ENCODE data around the gene KRT84.

KRT84 gene

GRCh38 chr12:52400906-52401305 is 15.5 kb upstream of the KRT84 start:
- Histone ChIP-seq H3K27me3 (ENCODE audit: control insufficient read depth, insufficient read depth, low read length, poor library complexity, severe bottlenecking) (no peaks in the 10 kb centered on the region), H3K4me3 (ENCODE audit: insufficient read depth, low read depth, low read length) (no peak overlapping the region), H3K27ac (ENCODE audit: insufficient read depth, low read depth, low read length, poor library complexity, severe bottlenecking) (no peak overlapping the region), H3K9me3 (ENCODE audit: control insufficient read depth, low read length) (no peaks in the 10 kb centered on the region), H3K36me3 (ENCODE audit: control insufficient read depth, insufficient read depth, low read length) (no peaks in the 10 kb centered on the region), H3K4me1 (ENCODE audit: control insufficient read depth, insufficient read depth, low read length) (no peaks in the 10 kb centered on the region)
- WGBS, 2 experiments, result 92 to 94% methylated on average over 9 of the region's 9 CpGs

GRCh38 chr12:52399756-52400155 is 14.3 kb upstream of the KRT84 start:
- 93 to 94% methylated on average over 16 of the region's 16 CpGs for WGBS, 2 experiments
- H3K27me3 ChIP-seq (ENCODE audit: control insufficient read depth, insufficient read depth, low read length, poor library complexity, severe bottlenecking), result no peaks in the 10 kb centered on the region
- no peak overlapping the region for H3K4me3 ChIP-seq (ENCODE audit: insufficient read depth, low read depth, low read length)
- no peak overlapping the region for H3K27ac ChIP-seq (ENCODE audit: insufficient read depth, low read depth, low read length, poor library complexity, severe bottlenecking)
- no peaks in the 10 kb centered on the region for H3K4me1 ChIP-seq (ENCODE audit: control insufficient read depth, insufficient read depth, low read length)
- H3K36me3 ChIP-seq (ENCODE audit: control insufficient read depth, insufficient read depth, low read length), result no peaks in the 10 kb centered on the region
- no peaks in the 10 kb centered on the region for H3K9me3 ChIP-seq (ENCODE audit: control insufficient read depth, low read length)

- Histone ChIP-seq H3K27ac (ENCODE audit: insufficient read depth, low read depth, low read length, poor library complexity, severe bottlenecking) (no peak overlapping the region), H3K27me3 (ENCODE audit: control insufficient read depth, insufficient read depth, low read length, poor library complexity, severe bottlenecking) (no peaks in the 10 kb centered on the region), H3K4me1 (ENCODE audit: control insufficient read depth, insufficient read depth, low read length) (no peaks in the 10 kb centered on the region), H3K36me3 (ENCODE audit: control insufficient read depth, insufficient read depth, low read length) (no peaks in the 10 kb centered on the region), H3K9me3 (ENCODE audit: control insufficient read depth, low read length) (no peaks in the 10 kb centered on the region), H3K4me3 (ENCODE audit: insufficient read depth, low read depth, low read length) (no peak overlapping the region)
- 94 to 97% methylated on average over 1 of the region's 1 CpG for WGBS, 2 experiments
Observed at GRCh38 chr12:52398176-52398575, 12.7 kb upstream of the KRT84 start.

DNA sequence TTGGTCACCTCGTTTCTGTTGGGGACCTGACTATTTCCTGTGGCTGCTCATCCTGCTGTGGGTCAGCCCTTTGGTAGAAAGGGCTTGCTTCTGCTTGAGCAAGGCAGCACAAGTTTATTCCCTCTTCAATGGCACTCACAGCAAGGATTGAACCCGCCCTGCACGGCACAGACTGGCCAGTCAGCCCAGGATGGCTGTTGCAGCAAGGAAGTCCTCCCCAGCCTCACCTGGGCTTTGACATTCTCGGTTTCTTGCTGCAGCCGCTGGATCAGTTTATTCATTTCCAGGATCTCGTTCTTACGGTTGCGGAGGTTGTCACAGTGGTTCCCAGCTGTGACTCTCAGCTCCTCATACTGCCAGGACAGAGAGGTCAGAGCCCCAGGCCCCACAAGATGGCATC is 11.2 kb upstream of the KRT84 start:
- Histone ChIP-seq H3K4me3 (ENCODE audit: insufficient read depth, low read depth, low read length) (no peak overlapping the region), H3K4me1 (ENCODE audit: control insufficient read depth, insufficient read depth, low read length) (no peaks in the 10 kb centered on the region), H3K27ac (ENCODE audit: insufficient read depth, low read depth, low read length, poor library complexity, severe bottlenecking) (no peak overlapping the region), H3K9me3 (ENCODE audit: control insufficient read depth, low read length) (no peaks in the 10 kb centered on the region), H3K36me3 (ENCODE audit: control insufficient read depth, insufficient read depth, low read length) (no peaks in the 10 kb centered on the region), H3K27me3 (ENCODE audit: control insufficient read depth, insufficient read depth, low read length, poor library complexity, severe bottlenecking) (no peaks in the 10 kb centered on the region)
- 91 to 92% methylated on average over 8 of the region's 8 CpGs for WGBS, 2 experiments

- Histone ChIP-seq H3K27me3 (ENCODE audit: control insufficient read depth, insufficient read depth, low read length, poor library complexity, severe bottlenecking) (no peaks in the 10 kb centered on the region), H3K27ac (ENCODE audit: insufficient read depth, low read depth, low read length, poor library complexity, severe bottlenecking) (no peak overlapping the region), H3K36me3 (ENCODE audit: control insufficient read depth, insufficient read depth, low read length) (no peaks in the 10 kb centered on the region), H3K4me1 (ENCODE audit: control insufficient read depth, insufficient read depth, low read length) (no peaks in the 10 kb centered on the region), H3K4me3 (ENCODE audit: insufficient read depth, low read depth, low read length) (no peak overlapping the region), H3K9me3 (ENCODE audit: control insufficient read depth, low read length) (no peaks in the 10 kb centered on the region)
- 73 to 74% methylated on average over 20 of the region's 20 CpGs for WGBS, 2 experiments
Observed at GRCh38 chr12:52395761-52396434, 10.4 kb upstream of the KRT84 start.

DNA sequence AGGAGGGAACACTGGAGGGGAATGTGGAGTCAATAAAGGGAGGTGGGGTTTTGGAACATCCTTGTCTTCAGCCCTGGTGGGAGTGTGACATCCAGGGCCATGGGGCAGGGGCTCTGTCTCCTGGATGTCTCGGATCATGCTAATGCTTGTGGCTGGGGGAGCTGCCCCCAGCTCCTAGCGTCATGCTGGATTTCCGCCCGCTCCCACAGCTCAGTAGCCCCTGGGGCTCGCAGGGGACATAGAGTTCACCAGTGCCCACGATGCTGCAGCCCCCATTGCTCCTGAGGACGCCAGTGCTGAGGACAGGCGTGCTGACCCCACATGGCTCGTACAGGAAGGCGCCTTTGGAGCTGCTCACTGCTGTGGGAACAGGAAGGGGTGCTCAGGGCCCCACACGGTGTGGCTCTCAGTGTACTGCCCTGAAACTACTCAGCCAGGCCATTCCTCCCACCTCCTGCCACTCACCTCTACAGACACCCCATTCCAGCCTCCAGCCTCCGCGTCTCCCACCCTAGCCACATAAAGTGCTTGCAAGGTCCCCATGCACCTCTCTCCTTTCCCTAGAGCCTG is 9.5 kb upstream of the KRT84 start:
- WGBS, 2 experiments, result 83 to 84% methylated on average over 13 of the region's 13 CpGs
- Histone ChIP-seq H3K36me3 (ENCODE audit: control insufficient read depth, insufficient read depth, low read length) (no peaks in the 10 kb centered on the region), H3K27me3 (ENCODE audit: control insufficient read depth, insufficient read depth, low read length, poor library complexity, severe bottlenecking) (no peaks in the 10 kb centered on the region), H3K9me3 (ENCODE audit: control insufficient read depth, low read length) (no peaks in the 10 kb centered on the region), H3K4me3 (ENCODE audit: insufficient read depth, low read depth, low read length) (no peak overlapping the region), H3K27ac (ENCODE audit: insufficient read depth, low read depth, low read length, poor library complexity, severe bottlenecking) (no peak overlapping the region), H3K4me1 (ENCODE audit: control insufficient read depth, insufficient read depth, low read length) (peaks cover 2% of the 10 kb centered on the region)

GRCh38 chr12:52392465-52393007 is 7.1 kb upstream of the KRT84 start:
- H3K4me1 ChIP-seq (ENCODE audit: control insufficient read depth, insufficient read depth, low read length), result peaks cover 7% of the 10 kb centered on the region
- H3K9me3 ChIP-seq (ENCODE audit: control insufficient read depth, low read length), result no peaks in the 10 kb centered on the region
- no peak overlapping the region for H3K4me3 ChIP-seq (ENCODE audit: insufficient read depth, low read depth, low read length)
- WGBS, 2 experiments, result 92 to 96% methylated on average over 7 of the region's 7 CpGs
- H3K27ac ChIP-seq (ENCODE audit: insufficient read depth, low read depth, low read length, poor library complexity, severe bottlenecking), result no peak overlapping the region
- no peaks in the 10 kb centered on the region for H3K36me3 ChIP-seq (ENCODE audit: control insufficient read depth, insufficient read depth, low read length)
- H3K27me3 ChIP-seq (ENCODE audit: control insufficient read depth, insufficient read depth, low read length, poor library complexity, severe bottlenecking), result no peaks in the 10 kb centered on the region

- 89 to 92% methylated on average over 4 of the region's 4 CpGs for WGBS, 2 experiments
- Histone ChIP-seq H3K4me3 (ENCODE audit: insufficient read depth, low read depth, low read length) (no peak overlapping the region), H3K27ac (ENCODE audit: insufficient read depth, low read depth, low read length, poor library complexity, severe bottlenecking) (no peak overlapping the region), H3K27me3 (ENCODE audit: control insufficient read depth, insufficient read depth, low read length, poor library complexity, severe bottlenecking) (no peaks in the 10 kb centered on the region), H3K36me3 (ENCODE audit: control insufficient read depth, insufficient read depth, low read length) (no peaks in the 10 kb centered on the region), H3K4me1 (ENCODE audit: control insufficient read depth, insufficient read depth, low read length) (peaks cover 7% of the 10 kb centered on the region), H3K9me3 (ENCODE audit: control insufficient read depth, low read length) (no peaks in the 10 kb centered on the region)
Observed at GRCh38 chr12:52391618-52392002, 6.2 kb upstream of the KRT84 start.

DNA sequence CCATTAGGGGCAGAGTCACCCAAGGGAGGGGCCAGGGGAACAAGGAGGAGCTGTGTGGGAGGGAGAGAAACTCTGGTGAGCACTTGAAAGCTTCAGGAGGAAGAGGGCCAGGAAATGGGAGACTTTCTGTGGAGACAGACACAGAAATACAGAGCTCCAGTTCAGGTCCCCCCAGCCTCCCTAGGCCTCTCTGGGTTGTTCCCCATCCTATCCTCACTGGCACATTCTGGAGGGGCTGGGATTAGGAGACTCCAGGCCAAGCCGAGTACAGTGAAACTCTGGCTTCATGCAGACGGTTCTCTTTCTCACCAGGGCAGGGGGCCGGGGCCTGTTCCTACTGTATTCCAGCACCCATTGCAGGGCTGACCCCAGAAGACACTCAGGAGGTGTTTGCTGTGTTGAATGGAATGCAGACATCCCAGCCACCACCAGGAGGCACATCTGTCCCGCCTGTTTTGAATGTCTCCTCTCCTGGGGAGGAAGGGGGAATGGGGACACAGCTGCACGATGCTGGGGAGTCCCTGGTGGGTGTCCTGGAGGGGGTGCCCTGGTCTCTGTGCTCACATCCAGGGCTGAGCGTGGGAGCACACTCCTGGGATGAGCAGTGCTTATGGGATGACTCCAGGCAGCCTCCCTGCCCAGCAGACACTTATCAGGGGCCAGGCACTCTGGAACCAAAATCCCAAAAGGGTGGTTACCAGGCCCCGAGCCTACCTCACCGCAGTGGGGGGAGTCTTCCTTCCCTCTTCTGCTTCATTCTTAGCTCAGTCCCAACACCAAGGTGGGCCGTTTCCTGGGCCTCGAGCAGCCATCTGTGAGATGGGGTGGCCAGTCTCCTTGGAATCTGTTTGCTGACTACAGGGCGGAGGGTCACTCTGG is 5.5 kb upstream of the KRT84 start:
- Histone ChIP-seq H3K9me3 (ENCODE audit: control insufficient read depth, low read length) (no peaks in the 10 kb centered on the region), H3K4me3 (ENCODE audit: insufficient read depth, low read depth, low read length) (no peak overlapping the region), H3K4me1 (ENCODE audit: control insufficient read depth, insufficient read depth, low read length) (peaks cover 7% of the 10 kb centered on the region), H3K27me3 (ENCODE audit: control insufficient read depth, insufficient read depth, low read length, poor library complexity, severe bottlenecking) (no peaks in the 10 kb centered on the region), H3K27ac (ENCODE audit: insufficient read depth, low read depth, low read length, poor library complexity, severe bottlenecking) (no peak overlapping the region), H3K36me3 (ENCODE audit: control insufficient read depth, insufficient read depth, low read length) (no peaks in the 10 kb centered on the region)
- 69 to 73% methylated on average over 11 of the region's 11 CpGs for WGBS, 2 experiments

All from ectodermal cell (in vitro differentiated cells).